Mammary epithelial cell (primary cell): ENCODE data around the gene UGP2.

Experiments used
- EZH2 ChIP-seq: IDR thresholded peaks from 2 replicates; pipeline ENCODE4 v1.6.1; 2012; ENCODE audit warnings: low read length, inconsistent platforms, borderline replicate concordance
- TF ChIP-seq, protein P1 (sequence below), 2 donors: IDR thresholded peaks in 1 of 2; conservative IDR thresholded peaks in 1 of 2; 2 replicates each; pipeline ENCODE4 v1.5.1; 2011 to 2012; ENCODE audit warnings: inconsistent platforms in 2 of 2, low read length in 2 of 2, mild to moderate bottlenecking in 2 of 2, control low read depth in 1 of 2, low read depth in 1 of 2; ENCODE audit not compliant: insufficient read depth in 1 of 2; ENCODE audit errors: extremely low read depth in 1 of 2

DNA sequence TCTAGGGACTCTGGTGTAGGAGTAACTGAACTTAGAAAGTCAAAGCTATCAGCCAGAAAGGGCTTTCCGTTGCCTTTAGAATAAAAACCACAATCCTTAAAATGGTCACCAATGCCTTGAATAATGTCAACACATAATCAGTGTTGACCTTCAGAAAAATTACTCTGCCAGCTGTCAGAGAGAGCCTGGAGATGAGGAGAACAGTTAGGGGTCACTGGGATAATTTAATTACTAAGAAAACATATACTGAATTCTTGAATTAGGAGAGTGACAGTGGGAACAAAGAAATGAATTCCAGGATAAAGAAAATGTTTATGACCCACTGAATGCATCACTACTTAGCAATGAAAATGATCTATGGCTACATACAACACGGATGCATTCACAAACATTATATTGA is 23.4 kb upstream of the UGP2 start:
- TF ChIP-seq, protein P1, sequence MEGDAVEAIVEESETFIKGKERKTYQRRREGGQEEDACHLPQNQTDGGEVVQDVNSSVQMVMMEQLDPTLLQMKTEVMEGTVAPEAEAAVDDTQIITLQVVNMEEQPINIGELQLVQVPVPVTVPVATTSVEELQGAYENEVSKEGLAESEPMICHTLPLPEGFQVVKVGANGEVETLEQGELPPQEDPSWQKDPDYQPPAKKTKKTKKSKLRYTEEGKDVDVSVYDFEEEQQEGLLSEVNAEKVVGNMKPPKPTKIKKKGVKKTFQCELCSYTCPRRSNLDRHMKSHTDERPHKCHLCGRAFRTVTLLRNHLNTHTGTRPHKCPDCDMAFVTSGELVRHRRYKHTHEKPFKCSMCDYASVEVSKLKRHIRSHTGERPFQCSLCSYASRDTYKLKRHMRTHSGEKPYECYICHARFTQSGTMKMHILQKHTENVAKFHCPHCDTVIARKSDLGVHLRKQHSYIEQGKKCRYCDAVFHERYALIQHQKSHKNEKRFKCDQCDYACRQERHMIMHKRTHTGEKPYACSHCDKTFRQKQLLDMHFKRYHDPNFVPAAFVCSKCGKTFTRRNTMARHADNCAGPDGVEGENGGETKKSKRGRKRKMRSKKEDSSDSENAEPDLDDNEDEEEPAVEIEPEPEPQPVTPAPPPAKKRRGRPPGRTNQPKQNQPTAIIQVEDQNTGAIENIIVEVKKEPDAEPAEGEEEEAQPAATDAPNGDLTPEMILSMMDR (conservative IDR thresholded peaks at IDR 0.05 in 1 of 2, IDR thresholded peaks at IDR 0.05 in 1 of 2; ENCODE audit: extremely low read depth in 1 of 2, insufficient read depth in 1 of 2, low read depth in 1 of 2, low read length in 2 of 2) = no peak
- TF ChIP-seq EZH2 = no peak
